Activated naive CD4-positive, alpha-beta T cell treated with anti-CD3 and anti-CD28 coated beads for 36 hours (primary cell): Measurements from ENCODE around the gene CORO7. TPM values are rescaled to one million over a fixed set of nuclear protein-coding genes. Genes with fewer than 3 reads are reported as not detected.
A peak's percentile ranks its signal among the peaks of the same experiment; 100 is the strongest.
"Not testable (repeated sequence)": the region's sequence is repeated elsewhere in the genome, so short reads cannot be mapped to it uniquely, and the experiment has no call there.

Experiments used
- CTCF ChIA-PET: fragments of 350-600 bp; sonication (Branson Sonifier 250); formaldehyde crosslinking; loops from one replicate; lab custom pipeline; 2021; ENCODE audit warnings: antibody characterized with exemption; lab: Charles Lee
- DNase-seq: peaks from one replicate; pipeline ENCODE4 v3.0.0-alpha.2; 2020
- H3K27ac Mint-ChIP-seq: one replicate; pipeline ENCODE4 v1.8.0; 2021; ENCODE audit warnings: mild to moderate bottlenecking, mixed read lengths
- H3K27me3 Mint-ChIP-seq: one replicate; pipeline ENCODE4 v1.8.0; 2021; ENCODE audit warnings: low read depth, mixed read lengths
- H3K36me3 Mint-ChIP-seq: one replicate; pipeline ENCODE4 v1.8.0; 2021; ENCODE audit warnings: low read depth, mixed read lengths
- H3K4me1 Mint-ChIP-seq: one replicate; pipeline ENCODE4 v1.8.0; 2021; ENCODE audit warnings: low read depth, mixed read lengths
- H3K4me3 Mint-ChIP-seq: one replicate; pipeline ENCODE4 v1.8.0; 2021; ENCODE audit warnings: mild to moderate bottlenecking, moderate library complexity, mixed read lengths
- H3K9me3 Mint-ChIP-seq: one replicate; pipeline ENCODE4 v1.8.0; 2021; ENCODE audit warnings: mixed read lengths
- intact Hi-C: fragments of 100-400 bp; cut with micrococcal nuclease; formaldehyde crosslinking; loops from one replicate; pipeline ENCODE4 v1.15.1; 2023
- total RNA-seq, 2 experiments: library from RNA; stranded (reverse); gene quantifications; one replicate each; pipeline ENCODE4 v1.2.3, GENCODE V29; 2021

Gene CORO7
- total RNA-seq, 2 experiments from 2014 or later, result 39.7 to 43.3 TPM

GRCh38 chr16:4407543-4408322 lies 8.7 kb downstream of the CORO7 start:
- Mint-ChIP-seq H3K4me3 (no peak overlapping the region), H3K4me1 (peaks cover 7% of the 10 kb centered on the region), H3K27ac (no peak overlapping the region), H3K36me3 (peaks cover 9% of the 10 kb centered on the region), H3K9me3 (no peaks in the 10 kb centered on the region), H3K27me3 (no peaks in the 10 kb centered on the region)
- DNase-seq, result no peak
- CTCF ChIA-PET, result no interaction called here
- intact Hi-C loops, result no loop called here

GRCh38 chr16:4404967-4405696 lies 11.3 kb downstream of the CORO7 start:
- Mint-ChIP-seq H3K4me3 (no peak overlapping the region), H3K4me1 (no peaks in the 10 kb centered on the region), H3K36me3 (peaks cover 12% of the 10 kb centered on the region), H3K27ac (no peak overlapping the region), H3K27me3 (no peaks in the 10 kb centered on the region), H3K9me3 (no peaks in the 10 kb centered on the region)
- DNase-seq, result no peak
- CTCF ChIA-PET, result interaction anchor here (0.6 to 5.0 kb wide), 2 partner anchors 9 to 169 kb away, joined by 4 to 32 read pairs; partner anchors contain the start of gene CORO7
- intact Hi-C loops, result loop anchor here (5.0 kb wide), 1 partner anchor 118 kb away; no protein-coding TSS in a partner anchor

- H3K27ac Mint-ChIP-seq, result no peak overlapping the region
- CTCF ChIA-PET, result interaction anchor here (0.6 to 5.0 kb wide), 6 partner anchors 10 to 116 kb away, joined by 3 to 32 read pairs (median 8); partner anchors contain the start of gene CORO7
- peaks cover 2% of the 10 kb centered on the region for H3K4me1 Mint-ChIP-seq
- H3K4me3 Mint-ChIP-seq, result no peak overlapping the region
- no peaks in the 10 kb centered on the region for H3K9me3 Mint-ChIP-seq
- DNase-seq, result peak; percentile 44
- intact Hi-C loops, result loop anchor here (5.0 kb wide), 1 partner anchor 117 kb away; no protein-coding TSS in a partner anchor
- peaks cover 16% of the 10 kb centered on the region for H3K36me3 Mint-ChIP-seq
- H3K27me3 Mint-ChIP-seq, result no peaks in the 10 kb centered on the region
Measured at GRCh38 chr16:4404247-4404966, 12.0 kb downstream of the CORO7 start.

GRCh38 chr16:4403133-4403949 lies 13.1 kb downstream of the CORO7 start:
- CTCF ChIA-PET, result interaction anchor here (0.5 to 5.0 kb wide), 30 partner anchors 8 to 685 kb away, joined by 3 to 32 read pairs (median 4); partner anchors contain the start of gene CORO7
- Mint-ChIP-seq H3K27ac (no peak overlapping the region), H3K4me3 (no peak overlapping the region), H3K27me3 (no peaks in the 10 kb centered on the region), H3K9me3 (no peaks in the 10 kb centered on the region), H3K36me3 (peaks cover 16% of the 10 kb centered on the region), H3K4me1 (peaks cover 2% of the 10 kb centered on the region)
- intact Hi-C loops, result loop anchor here (5.0 kb wide), 1 partner anchor 116 kb away; no protein-coding TSS in a partner anchor
- no peak for DNase-seq

GRCh38 chr16:4402439-4403132 lies 13.8 kb downstream of the CORO7 start:
- H3K36me3 Mint-ChIP-seq, result peaks cover 16% of the 10 kb centered on the region
- DNase-seq, result peak; percentile 78
- no peaks in the 10 kb centered on the region for H3K9me3 Mint-ChIP-seq
- CTCF ChIA-PET, result interaction anchor here (0.5 to 5.0 kb wide), 28 partner anchors 8 to 684 kb away, joined by 3 to 32 read pairs (median 4); partner anchors contain the start of gene CORO7
- intact Hi-C loops, result loop anchor here (1.0 to 5.0 kb wide), 2 partner anchors 43 to 115 kb away; no protein-coding TSS in a partner anchor
- H3K4me3 Mint-ChIP-seq, result no peak overlapping the region
- H3K27ac Mint-ChIP-seq, result no peak overlapping the region
- no peaks in the 10 kb centered on the region for H3K27me3 Mint-ChIP-seq
- peaks cover 2% of the 10 kb centered on the region for H3K4me1 Mint-ChIP-seq

- Mint-ChIP-seq H3K4me1 (peaks cover 2% of the 10 kb centered on the region), H3K27me3 (no peaks in the 10 kb centered on the region), H3K27ac (no peak overlapping the region), H3K9me3 (no peaks in the 10 kb centered on the region), H3K4me3 (no peak overlapping the region), H3K36me3 (peaks cover 16% of the 10 kb centered on the region)
- CTCF ChIA-PET, result interaction anchor here (0.6 to 5.0 kb wide), 11 partner anchors 9 to 255 kb away, joined by 3 to 32 read pairs (median 5); partner anchors contain the start of gene CORO7
- DNase-seq, result no peak
- intact Hi-C loops, result loop anchor here (5.0 kb wide), 1 partner anchor 114 kb away; no protein-coding TSS in a partner anchor
Measured at GRCh38 chr16:4401510-4401909, 14.9 kb downstream of the CORO7 start.

GRCh38 chr16:4401094-4401501 lies 15.3 kb downstream of the CORO7 start:
- H3K36me3 Mint-ChIP-seq, result peaks cover 16% of the 10 kb centered on the region
- H3K4me1 Mint-ChIP-seq, result peaks cover 2% of the 10 kb centered on the region
- H3K9me3 Mint-ChIP-seq, result no peaks in the 10 kb centered on the region
- no peak for DNase-seq
- H3K27ac Mint-ChIP-seq, result no peak overlapping the region
- no peak overlapping the region for H3K4me3 Mint-ChIP-seq
- intact Hi-C loops, result loop anchor here (5.0 kb wide), 1 partner anchor 114 kb away; no protein-coding TSS in a partner anchor
- H3K27me3 Mint-ChIP-seq, result no peaks in the 10 kb centered on the region
- CTCF ChIA-PET, result interaction anchor here (0.7 to 2.7 kb wide), 3 partner anchors 40 to 254 kb away, joined by 3 to 18 read pairs (median 3); no protein-coding TSS in a partner anchor

- no peak overlapping the region for H3K27ac Mint-ChIP-seq
- DNase-seq, result no peak
- H3K36me3 Mint-ChIP-seq, result peaks cover 11% of the 10 kb centered on the region
- H3K4me1 Mint-ChIP-seq, result peaks cover 2% of the 10 kb centered on the region
- no peak overlapping the region for H3K4me3 Mint-ChIP-seq
- no peaks in the 10 kb centered on the region for H3K27me3 Mint-ChIP-seq
- intact Hi-C loops, result no loop called here
- no peaks in the 10 kb centered on the region for H3K9me3 Mint-ChIP-seq
- CTCF ChIA-PET, result interaction anchor here (0.7 kb wide), 1 partner anchor 166 kb away, joined by 7 read pairs; no protein-coding TSS in a partner anchor
Measured at GRCh38 chr16:4399001-4399730, 17.2 kb downstream of the CORO7 start.

- no peaks in the 10 kb centered on the region for H3K9me3 Mint-ChIP-seq
- no peaks in the 10 kb centered on the region for H3K27me3 Mint-ChIP-seq
- peaks cover 4% of the 10 kb centered on the region for H3K36me3 Mint-ChIP-seq
- intact Hi-C loops, result no loop called here
- H3K4me1 Mint-ChIP-seq, result peaks cover 2% of the 10 kb centered on the region
- no peak overlapping the region for H3K4me3 Mint-ChIP-seq
- CTCF ChIA-PET, result interaction anchor here (1.0 to 1.4 kb wide), 2 partner anchors 26 to 36 kb away, joined by 3 to 4 read pairs; no protein-coding TSS in a partner anchor
- H3K27ac Mint-ChIP-seq, result no peak overlapping the region
- DNase-seq, result no peak
Measured at GRCh38 chr16:4395055-4395726, 21.2 kb downstream of the CORO7 start.

- CTCF ChIA-PET, result interaction anchor here (4.2 kb wide), 1 partner anchor 9 kb away, joined by 25 read pairs; no protein-coding TSS in a partner anchor
- DNase-seq, H3K36me3 Mint-ChIP-seq, H3K4me3 Mint-ChIP-seq, H3K4me1 Mint-ChIP-seq, H3K27ac Mint-ChIP-seq, H3K27me3 Mint-ChIP-seq, H3K9me3 Mint-ChIP-seq, intact Hi-C loops: not testable (repeated sequence)
Measured at GRCh38 chr16:4393850-4394249, 22.5 kb downstream of the CORO7 start.
